ENCODE data around the gene SLC26A11. TPM values are rescaled to one million over a fixed set of nuclear protein-coding genes. Genes with fewer than 3 reads are reported as not detected.

SLC26A11 gene
- total RNA-seq, 4 donors from 2014 or later = 14.1 to 38.9 (median 26.5) TPM

DNA sequence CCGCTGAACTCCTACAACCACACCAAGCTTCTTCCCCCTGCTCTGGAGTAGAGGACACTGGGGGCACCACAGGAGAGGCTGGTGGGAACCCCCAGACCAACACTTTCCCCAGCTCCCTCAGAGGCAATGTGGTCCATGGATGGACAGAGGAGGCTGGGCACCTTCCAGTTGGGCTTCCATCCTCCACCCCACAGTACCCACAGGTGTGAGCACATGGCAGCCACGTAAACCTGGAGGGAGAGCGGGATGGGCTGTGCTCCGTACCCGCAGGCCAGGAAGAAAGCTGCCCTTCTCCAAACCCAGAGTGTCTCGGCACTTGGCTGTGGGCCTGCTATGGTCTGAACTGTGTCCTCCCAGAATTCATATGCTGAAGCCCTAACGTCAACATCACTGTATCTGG is 1.8 kb upstream of the SLC26A11 start:
- Histone ChIP-seq H3K27ac (no peak overlapping the region), H3K9me3 (no peaks in the 10 kb centered on the region), H3K27me3 (no peaks in the 10 kb centered on the region), H3K4me3 (no peak overlapping the region), H3K36me3 (peaks cover 46% of the 10 kb centered on the region), H3K4me1 (peaks cover 27% of the 10 kb centered on the region)
- WGBS = 94% methylated on average over 5 of the region's 7 CpGs
- no peak for TF ChIP-seq POLR2AphosphoS5 (IDR thresholded peaks at IDR 0.05)
- TF ChIP-seq, protein P1, sequence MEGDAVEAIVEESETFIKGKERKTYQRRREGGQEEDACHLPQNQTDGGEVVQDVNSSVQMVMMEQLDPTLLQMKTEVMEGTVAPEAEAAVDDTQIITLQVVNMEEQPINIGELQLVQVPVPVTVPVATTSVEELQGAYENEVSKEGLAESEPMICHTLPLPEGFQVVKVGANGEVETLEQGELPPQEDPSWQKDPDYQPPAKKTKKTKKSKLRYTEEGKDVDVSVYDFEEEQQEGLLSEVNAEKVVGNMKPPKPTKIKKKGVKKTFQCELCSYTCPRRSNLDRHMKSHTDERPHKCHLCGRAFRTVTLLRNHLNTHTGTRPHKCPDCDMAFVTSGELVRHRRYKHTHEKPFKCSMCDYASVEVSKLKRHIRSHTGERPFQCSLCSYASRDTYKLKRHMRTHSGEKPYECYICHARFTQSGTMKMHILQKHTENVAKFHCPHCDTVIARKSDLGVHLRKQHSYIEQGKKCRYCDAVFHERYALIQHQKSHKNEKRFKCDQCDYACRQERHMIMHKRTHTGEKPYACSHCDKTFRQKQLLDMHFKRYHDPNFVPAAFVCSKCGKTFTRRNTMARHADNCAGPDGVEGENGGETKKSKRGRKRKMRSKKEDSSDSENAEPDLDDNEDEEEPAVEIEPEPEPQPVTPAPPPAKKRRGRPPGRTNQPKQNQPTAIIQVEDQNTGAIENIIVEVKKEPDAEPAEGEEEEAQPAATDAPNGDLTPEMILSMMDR (IDR thresholded peaks at IDR 0.05) = no peak
- no peak for TF ChIP-seq EP300 (IDR thresholded peaks at IDR 0.05)
- TF ChIP-seq POLR2A (IDR thresholded peaks at IDR 0.05) = no peak
- DNase-seq (ENCODE audit: low spot score in 2 of 2) = no peak

GRCh38 chr17:80219013-80219762 is 1.0 kb upstream of the SLC26A11 start:
- DNase-seq (ENCODE audit: low spot score in 2 of 2) = peak; percentile 87 to 89
- WGBS = 36% methylated on average over 14 of the region's 15 CpGs
- TF ChIP-seq POLR2AphosphoS5 (IDR thresholded peaks at IDR 0.05) (no peak), POLR2A (IDR thresholded peaks at IDR 0.05) (no peak), EP300 (IDR thresholded peaks at IDR 0.05) (no peak)
- TF ChIP-seq, protein P1 (IDR thresholded peaks at IDR 0.05) = no peak

DNA sequence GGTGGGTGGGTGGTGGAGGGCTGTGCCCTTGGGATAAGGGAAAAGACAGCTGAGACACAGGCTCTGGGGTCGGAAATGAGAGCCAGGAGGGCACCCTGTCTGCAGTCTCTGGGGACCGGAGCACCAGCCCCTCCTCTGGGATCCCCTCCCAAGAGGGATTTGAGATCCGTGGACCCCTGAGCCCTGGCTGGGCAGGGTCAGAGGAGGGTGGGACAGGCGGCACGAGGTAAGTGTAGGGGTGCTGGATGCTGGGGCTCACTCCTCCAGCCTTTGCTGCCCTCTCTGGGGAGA is 519 bp upstream of the SLC26A11 start:
- DNase-seq (ENCODE audit: low spot score in 2 of 2) = no peak
- Histone ChIP-seq H3K27ac (peak overlapping the region; percentile 87), H3K4me1 (peaks cover 27% of the 10 kb centered on the region), H3K9me3 (no peaks in the 10 kb centered on the region), H3K4me3 (peak overlapping the region; percentile 94), H3K27me3 (no peaks in the 10 kb centered on the region), H3K36me3 (peaks cover 33% of the 10 kb centered on the region)
- WGBS = 7% methylated on average over 5 of the region's 5 CpGs
- TF ChIP-seq POLR2A (IDR thresholded peaks at IDR 0.05) (no peak), POLR2AphosphoS5 (IDR thresholded peaks at IDR 0.05) (no peak), EP300 (IDR thresholded peaks at IDR 0.05) (no peak)
- TF ChIP-seq, protein P1 (IDR thresholded peaks at IDR 0.05) = no peak

More at GRCh38 chr17:80219013-80219762, 1.0 kb upstream of the SLC26A11 start:
- no peaks in the 10 kb centered on the region for H3K27me3 ChIP-seq
- H3K27ac ChIP-seq = peak overlapping the region; percentile 87
- H3K4me1 ChIP-seq = peaks cover 27% of the 10 kb centered on the region
- peak overlapping the region; percentile 94 for H3K4me3 ChIP-seq
- no peaks in the 10 kb centered on the region for H3K9me3 ChIP-seq
- peaks cover 38% of the 10 kb centered on the region for H3K36me3 ChIP-seq

GRCh38 chr17:80220736-80221215 is 549 bp downstream of the SLC26A11 start:
- peak overlapping the region; percentile 94 for H3K4me3 ChIP-seq
- H3K9me3 ChIP-seq = no peaks in the 10 kb centered on the region
- WGBS = 7% methylated on average over 30 of the region's 41 CpGs
- peaks cover 24% of the 10 kb centered on the region for H3K36me3 ChIP-seq
- H3K27ac ChIP-seq = peak overlapping the region; percentile 87
- TF ChIP-seq POLR2A (IDR thresholded peaks at IDR 0.05) = no peak
- no peak for TF ChIP-seq POLR2AphosphoS5 (IDR thresholded peaks at IDR 0.05)
- no peak for TF ChIP-seq EP300 (IDR thresholded peaks at IDR 0.05)
- TF ChIP-seq, protein P1 (IDR thresholded peaks at IDR 0.05) = no peak
- no peak for DNase-seq (ENCODE audit: low spot score in 2 of 2)
- H3K27me3 ChIP-seq = no peaks in the 10 kb centered on the region
- peaks cover 27% of the 10 kb centered on the region for H3K4me1 ChIP-seq

DNA sequence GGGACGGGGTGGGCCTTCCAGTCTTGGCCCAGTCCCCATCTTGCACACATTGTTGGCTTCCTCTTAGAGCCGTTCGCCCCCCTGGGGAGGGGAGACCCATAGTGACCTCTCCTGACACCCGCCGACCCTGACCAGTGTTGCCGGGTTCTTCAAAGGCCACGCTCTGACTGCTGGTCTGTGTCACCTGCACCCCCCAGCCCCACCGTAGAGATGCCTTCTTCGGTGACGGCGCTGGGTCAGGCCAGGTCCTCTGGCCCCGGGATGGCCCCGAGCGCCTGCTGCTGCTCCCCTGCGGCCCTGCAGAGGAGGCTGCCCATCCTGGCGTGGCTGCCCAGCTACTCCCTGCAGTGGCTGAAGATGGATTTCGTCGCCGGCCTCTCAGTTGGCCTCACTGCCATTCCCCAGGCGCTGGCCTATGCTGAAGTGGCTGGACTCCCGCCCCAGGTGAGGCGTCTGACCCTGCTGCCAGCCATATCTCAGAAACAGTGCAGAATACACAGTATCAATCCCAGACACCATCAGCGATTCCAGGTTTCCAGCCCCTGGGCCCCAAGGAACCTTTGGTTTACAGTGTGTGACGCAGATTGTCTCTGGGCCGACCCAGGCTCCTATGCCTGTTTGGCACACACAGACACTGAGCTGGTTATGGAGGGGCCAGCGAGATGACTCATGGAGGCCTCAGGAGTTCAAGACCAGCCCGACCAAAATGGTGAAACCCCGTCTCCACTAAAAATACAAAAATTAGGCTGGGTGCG is 1.3 kb downstream of the SLC26A11 start:
- Histone ChIP-seq H3K9me3 (no peaks in the 10 kb centered on the region), H3K36me3 (peaks cover 18% of the 10 kb centered on the region), H3K27me3 (no peaks in the 10 kb centered on the region), H3K27ac (no peak overlapping the region), H3K4me1 (peaks cover 27% of the 10 kb centered on the region), H3K4me3 (peak overlapping the region; percentile 94)
- TF ChIP-seq POLR2AphosphoS5 (IDR thresholded peaks at IDR 0.05) (no peak), EP300 (IDR thresholded peaks at IDR 0.05) (no peak), POLR2A (IDR thresholded peaks at IDR 0.05) (no peak)
- TF ChIP-seq, protein P1 (IDR thresholded peaks at IDR 0.05) = no peak
- no peak for DNase-seq (ENCODE audit: low spot score in 2 of 2)
- 72% methylated on average over 13 of the region's 29 CpGs for WGBS
